Left ventricle myocardium superior (tissue), 1 donor: ENCODE results near the gene IBTK. TPM values are rescaled to one million over a fixed set of nuclear protein-coding genes. Genes with fewer than 3 reads are reported as not detected.
A peak's percentile ranks its signal among the peaks of the same experiment; 100 is the strongest.
"Not testable (repeated sequence)": the region's sequence is repeated elsewhere in the genome, so short reads cannot be mapped to it uniquely, and the experiment has no call there.

ENCODE experiments used
- ATAC-seq: fragments of 200-7000 bp; cut with Tn5 transposase; one replicate; pipeline ENCODE4 v1.9.1; 2020; ENCODE audit warnings: mild to moderate bottlenecking, moderate library complexity
- DNase-seq: peaks from one replicate; pipeline ENCODE4 v3.0.0-alpha.2; 2020
- intact Hi-C: fragments of 100-400 bp; cut with micrococcal nuclease; formaldehyde crosslinking; loops from one replicate; pipeline ENCODE4 v1.11.0; 2022
- total RNA-seq: library from RNA; stranded (reverse); fragmentation: NEBNext Ultra II Directional; extraction: Animal tissue kit (Norgen Biotek cat#: 25700); gene quantifications from one replicate; pipeline ENCODE4 v1.2.1, GENCODE V29; 2021
- donor health status: DM: no; HTN: yes; CAD: no; lungs with severe emphysema.

IBTK gene
- total RNA-seq, 1 donor from 2014 or later: 30.7 TPM

GRCh38 chr6:82249381-82250253, 2.1 kb upstream of the IBTK start:
- no peak for ATAC-seq
- intact Hi-C loops: loop anchor here (10.0 kb wide), 1 partner anchor 1175 kb away; no protein-coding TSS in a partner anchor
- no peak for DNase-seq

GRCh38 chr6:82248273-82248735, 760 bp upstream of the IBTK start:
- intact Hi-C loops: no loop called here
- DNase-seq (no peak), ATAC-seq (no peak)

- intact Hi-C loops: no loop called here
- ATAC-seq (peak; percentile 75), DNase-seq (peak; percentile 70)
These were observed 591 bp downstream of the IBTK start for GRCh38 chr6:82246802-82247504.

- DNase-seq (no peak), ATAC-seq (no peak)
- intact Hi-C loops: no loop called here
These were observed 1.2 kb downstream of the IBTK start for GRCh38 chr6:82246370-82246769.

GRCh38 chr6:82245376-82245775, 2.2 kb downstream of the IBTK start:
- DNase-seq (no peak), ATAC-seq (no peak)
- intact Hi-C loops: no loop called here

GRCh38 chr6:82243884-82244283, 3.7 kb downstream of the IBTK start:
- ATAC-seq: no peak
- intact Hi-C loops: no loop called here
- DNase-seq: no peak

- ATAC-seq (no peak), DNase-seq (no peak)
- intact Hi-C loops: no loop called here
These were observed 7.4 kb downstream of the IBTK start for GRCh38 chr6:82240186-82240585.

- no peak for ATAC-seq
- DNase-seq: no peak
- intact Hi-C loops: no loop called here
These were observed 7.9 kb downstream of the IBTK start for GRCh38 chr6:82239597-82239996.

GRCh38 chr6:82237013-82237412, 10.5 kb downstream of the IBTK start:
- no peak for ATAC-seq
- intact Hi-C loops: no loop called here
- no peak for DNase-seq

GRCh38 chr6:82227770-82228169, 19.8 kb downstream of the IBTK start:
- DNase-seq (no peak), ATAC-seq (no peak)
- intact Hi-C loops: no loop called here

- ATAC-seq (no peak), DNase-seq (no peak)
- intact Hi-C loops: no loop called here
These were observed 27.4 kb downstream of the IBTK start for GRCh38 chr6:82220167-82220566.

- ATAC-seq (no peak), DNase-seq (no peak)
- intact Hi-C loops: no loop called here
These were observed 30.4 kb downstream of the IBTK start for GRCh38 chr6:82217018-82217586.

- no peak for DNase-seq
- intact Hi-C loops: no loop called here
These were observed 31.0 kb downstream of the IBTK start for GRCh38 chr6:82216549-82216948.

GRCh38 chr6:82211326-82211725, 36.2 kb downstream of the IBTK start:
- intact Hi-C loops: no loop called here

More at GRCh38 chr6:82216549-82216948, 31.0 kb downstream of the IBTK start:
- ATAC-seq: no peak

GRCh38 chr6:82208913-82209312, 38.6 kb downstream of the IBTK start:
- intact Hi-C loops: no loop called here
- ATAC-seq (no peak), DNase-seq (no peak)

More at GRCh38 chr6:82211326-82211725, 36.2 kb downstream of the IBTK start:
- DNase-seq (no peak), ATAC-seq (no peak)

GRCh38 chr6:82205930-82206392, 41.6 kb downstream of the IBTK start:
- DNase-seq: no peak
- peak; percentile 96 for ATAC-seq
- intact Hi-C loops: no loop called here

GRCh38 chr6:82204020-82204419, 43.5 kb downstream of the IBTK start:
- no peak for DNase-seq
- intact Hi-C loops: no loop called here
- no peak for ATAC-seq

- intact Hi-C loops: no loop called here
- peak; percentile 63 for ATAC-seq
- no peak for DNase-seq
These were observed 49.8 kb downstream of the IBTK start for GRCh38 chr6:82197784-82198183.

- ATAC-seq (peak; percentile 26), DNase-seq (peak; percentile 32)
- intact Hi-C loops: not testable (repeated sequence)
These were observed 50.3 kb downstream of the IBTK start for GRCh38 chr6:82197245-82197644.

GRCh38 chr6:82196161-82196560, 51.4 kb downstream of the IBTK start:
- intact Hi-C loops: no loop called here
- DNase-seq: no peak
- ATAC-seq: peak; percentile 52
